CD4-positive, alpha-beta T cell (primary cell): Measurements from ENCODE around the gene PARL. TPM values are rescaled to one million over a fixed set of nuclear protein-coding genes. Genes with fewer than 3 reads are reported as not detected.

Experiments used
- ATAC-seq: fragments of 200-7000 bp; cut with Tn5 transposase; one replicate; pipeline ENCODE4 v1.10.0; 2022; ENCODE audit warnings: mild to moderate bottlenecking; ENCODE audit not compliant: poor library complexity
- CTCF ChIA-PET: fragments of 350-600 bp; sonication (Branson Sonifier 250); formaldehyde crosslinking; loops from one replicate; lab custom pipeline; 2021; ENCODE audit warnings: antibody characterized with exemption, inconsistent platforms; lab: Charles Lee
- POLR2A ChIA-PET: fragments of 350-600 bp; sonication (Branson Sonifier 250); formaldehyde crosslinking; loops from one replicate; lab custom pipeline; 2021; ENCODE audit warnings: antibody characterized with exemption, inconsistent platforms; lab: Charles Lee
- DNase-seq, 14 experiments: peaks; one replicate each; pipeline ENCODE4 v3.0.0-alpha.2; 2013 to 2020; ENCODE audit warnings: mixed read lengths in 2 of 14
- H3K27ac ChIP-seq, 2 donors: one replicate each; pipeline versions ENCODE4 v1.5.1 to v1.7.0; 2013; ENCODE audit warnings: low read length in 2 of 2, low read depth in 1 of 2, mild to moderate bottlenecking in 1 of 2
- H3K27me3 ChIP-seq, 2 experiments: 1 replicate in 1 of 2; 2 replicates in 1 of 2; pipeline versions ENCODE4 v1.6.1 to v1.7.0; 2013; ENCODE audit warnings: low read length in 2 of 2, control low read depth in 1 of 2, mild to moderate bottlenecking in 1 of 2, moderate library complexity in 1 of 2; ENCODE audit not compliant: insufficient read depth in 2 of 2, control insufficient read depth in 1 of 2
- H3K36me3 ChIP-seq: one replicate; pipeline ENCODE4 v1.6.1; 2013; ENCODE audit warnings: low read length, control low read depth; ENCODE audit not compliant: insufficient read depth
- H3K4me1 ChIP-seq: one replicate; pipeline ENCODE4 v1.6.1; 2013; ENCODE audit warnings: low read length, control low read depth; ENCODE audit not compliant: insufficient read depth
- H3K4me3 ChIP-seq: one replicate; pipeline ENCODE4 v1.5.1; 2013; ENCODE audit warnings: mild to moderate bottlenecking, low read length, moderate library complexity
- H3K9me3 ChIP-seq, 2 experiments: 1 replicate in 1 of 2; 2 replicates in 1 of 2; pipeline versions ENCODE4 v1.6.1 to v1.7.0; 2013; ENCODE audit warnings: low read length in 2 of 2, mild to moderate bottlenecking in 2 of 2, control low read depth in 1 of 2, moderate library complexity in 1 of 2; ENCODE audit not compliant: control insufficient read depth in 1 of 2, insufficient read depth in 1 of 2
- H3K27ac Mint-ChIP-seq: one replicate; pipeline ENCODE4 v1.8.0; 2020; ENCODE audit warnings: mixed read lengths
- H3K27me3 Mint-ChIP-seq: one replicate; pipeline ENCODE4 v1.8.0; 2021; ENCODE audit warnings: mixed read lengths
- H3K36me3 Mint-ChIP-seq: one replicate; pipeline ENCODE4 v1.8.0; 2021; ENCODE audit warnings: low read depth, mixed read lengths
- H3K4me1 Mint-ChIP-seq: one replicate; pipeline ENCODE4 v1.8.0; 2021; ENCODE audit warnings: low read depth, mixed read lengths
- H3K4me3 Mint-ChIP-seq: one replicate; pipeline ENCODE4 v1.8.0; 2020; ENCODE audit warnings: mild to moderate bottlenecking, mixed read lengths
- H3K9me3 Mint-ChIP-seq: one replicate; pipeline ENCODE4 v1.8.0; 2020; ENCODE audit warnings: mixed read lengths
- intact Hi-C, 2 experiments: fragments of 100-400 bp; cut with DNase I in 1 of 2; cut with micrococcal nuclease in 1 of 2; formaldehyde crosslinking; loops; one replicate each; pipeline versions ENCODE4 v1.15.1 to v1.9.0; 2023 to 2025; cut with DNase I, micrococcal nuclease
- total RNA-seq, 174 experiments: library from RNA in 2 of 174; stranded (reverse) in 2 of 174; gene quantifications; one replicate each; pipeline ENCODE4 v1.2.3 and lab custom pipeline; 2021 to 2026
- TF ChIP-seq, protein P1 (sequence below): fragments of 200-600 bp; IDR thresholded peaks from one replicate; pipeline ENCODE4 v1.8.0; 2022; ENCODE audit warnings: antibody characterized with exemption, mild to moderate bottlenecking

The PARL gene
- total RNA-seq, 2 experiments from 2014 or later = 36.9 to 40.0 TPM

DNA sequence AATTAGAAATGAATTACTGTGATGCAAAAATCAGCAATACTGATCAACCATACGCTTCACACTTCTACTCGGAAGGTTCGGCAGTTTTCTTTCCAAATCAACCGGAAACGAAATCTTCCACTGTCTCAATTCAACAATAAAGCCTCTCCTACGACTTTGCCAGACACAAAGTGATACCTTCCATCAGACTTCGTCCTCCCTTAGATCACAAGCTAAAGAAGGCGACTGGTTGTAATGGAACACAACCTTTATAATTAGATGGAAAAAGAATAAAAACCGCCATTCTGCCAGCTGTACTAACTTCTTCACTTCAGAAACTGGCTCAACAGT lies 618 bp downstream of the PARL start:
- Mint-ChIP-seq H3K9me3 (no peaks in the 10 kb centered on the region), H3K27me3 (no peaks in the 10 kb centered on the region), H3K4me1 (peaks cover 39% of the 10 kb centered on the region), H3K36me3 (peaks cover 24% of the 10 kb centered on the region), H3K4me3 (peak overlapping the region; percentile 97), H3K27ac (peak overlapping the region; percentile 82)
- ChIA-PET CTCF (interaction anchor here (0.6 to 2.6 kb wide), 21 partner anchors 9 to 456 kb away, joined by 3 to 24 read pairs (median 4); partner anchors contain the start of genes ABCC5, AP2M1, EEF1AKMT4 and EIF2B5), POLR2A (interaction anchor here (0.6 to 2.1 kb wide), 8 partner anchors 12 to 1702 kb away, joined by 3 to 9 read pairs (median 4); partner anchors contain the start of genes EIF2B5, MAP6D1 and SENP2)
- DNase-seq (no peak), ATAC-seq (no peak)
- Histone ChIP-seq H3K27ac (peak overlapping the region; percentile 66), H3K36me3 (no peaks in the 10 kb centered on the region), H3K4me1 (peaks cover 37% of the 10 kb centered on the region), H3K27me3 (no peaks in the 10 kb centered on the region), H3K9me3 (no peaks in the 10 kb centered on the region), H3K4me3 (peak overlapping the region; percentile 97)
- TF ChIP-seq, protein P1, sequence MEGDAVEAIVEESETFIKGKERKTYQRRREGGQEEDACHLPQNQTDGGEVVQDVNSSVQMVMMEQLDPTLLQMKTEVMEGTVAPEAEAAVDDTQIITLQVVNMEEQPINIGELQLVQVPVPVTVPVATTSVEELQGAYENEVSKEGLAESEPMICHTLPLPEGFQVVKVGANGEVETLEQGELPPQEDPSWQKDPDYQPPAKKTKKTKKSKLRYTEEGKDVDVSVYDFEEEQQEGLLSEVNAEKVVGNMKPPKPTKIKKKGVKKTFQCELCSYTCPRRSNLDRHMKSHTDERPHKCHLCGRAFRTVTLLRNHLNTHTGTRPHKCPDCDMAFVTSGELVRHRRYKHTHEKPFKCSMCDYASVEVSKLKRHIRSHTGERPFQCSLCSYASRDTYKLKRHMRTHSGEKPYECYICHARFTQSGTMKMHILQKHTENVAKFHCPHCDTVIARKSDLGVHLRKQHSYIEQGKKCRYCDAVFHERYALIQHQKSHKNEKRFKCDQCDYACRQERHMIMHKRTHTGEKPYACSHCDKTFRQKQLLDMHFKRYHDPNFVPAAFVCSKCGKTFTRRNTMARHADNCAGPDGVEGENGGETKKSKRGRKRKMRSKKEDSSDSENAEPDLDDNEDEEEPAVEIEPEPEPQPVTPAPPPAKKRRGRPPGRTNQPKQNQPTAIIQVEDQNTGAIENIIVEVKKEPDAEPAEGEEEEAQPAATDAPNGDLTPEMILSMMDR = no peak
- intact Hi-C loops = loop anchor here in 1 of 2 experiments (2.0 to 10.0 kb wide), 7 partner anchors 133 to 1701 kb away; partner anchors contain the start of genes ABCC5, ALG3, AP2M1 and EEF1AKMT4

DNA sequence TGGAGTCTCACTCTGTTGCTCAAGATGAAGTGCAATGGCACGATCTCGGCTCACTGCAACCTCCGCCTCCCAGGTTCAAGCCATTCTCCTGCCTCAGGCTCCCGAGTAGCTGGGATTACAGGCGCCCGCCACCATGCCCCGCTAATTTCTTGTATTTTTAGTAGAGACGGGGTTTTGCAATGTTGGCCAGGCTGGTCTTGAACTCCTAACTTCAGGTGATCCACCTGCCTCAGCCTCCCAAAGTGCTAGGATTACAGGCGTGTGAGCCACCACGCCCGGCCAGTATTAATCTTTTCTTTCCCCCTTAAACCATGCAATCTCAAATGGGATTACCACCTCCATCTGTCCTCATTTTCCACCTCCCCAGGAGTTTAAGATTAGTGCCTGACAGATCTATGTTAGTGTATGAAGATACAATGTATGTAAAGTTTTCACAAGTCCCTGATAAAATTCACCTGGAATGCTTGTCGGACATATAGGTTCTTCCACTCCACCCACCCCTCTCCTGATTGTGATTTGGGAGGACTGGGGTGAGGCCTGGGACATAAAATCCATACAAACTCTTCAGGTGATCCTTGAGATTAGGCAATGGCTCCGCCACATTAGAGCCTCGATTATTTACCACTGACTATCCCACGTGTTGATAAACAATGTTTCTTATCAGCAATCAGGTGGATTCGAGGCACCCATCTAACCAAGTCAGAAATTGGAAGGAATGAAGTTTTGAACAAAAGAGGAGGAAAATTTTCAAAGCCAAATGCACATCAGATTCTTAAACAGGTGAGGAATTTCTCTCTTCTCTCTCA lies 1.2 kb downstream of the PARL start:
- H3K27ac Mint-ChIP-seq = peak overlapping the region; percentile 82
- H3K4me1 Mint-ChIP-seq = peaks cover 45% of the 10 kb centered on the region
- H3K4me3 Mint-ChIP-seq = peak overlapping the region; percentile 97
- ATAC-seq = no peak
- intact Hi-C loops = loop anchor here in 1 of 2 experiments (2.0 to 10.0 kb wide), 7 partner anchors 133 to 1701 kb away; partner anchors contain the start of genes ABCC5, ALG3, AP2M1 and EEF1AKMT4
- POLR2A ChIA-PET = interaction anchor here (1.2 to 2.1 kb wide), 4 partner anchors 13 to 251 kb away, joined by 4 to 9 read pairs (median 4); partner anchors contain the start of genes EIF2B5 and MAP6D1
- Histone ChIP-seq H3K36me3 (peaks cover under 1% of the 10 kb centered on the region), H3K27me3 (no peaks in the 10 kb centered on the region), H3K27ac (no peak overlapping the region), H3K9me3 (no peaks in the 10 kb centered on the region), H3K4me3 (peak overlapping the region; percentile 97), H3K4me1 (peaks cover 37% of the 10 kb centered on the region)
- TF ChIP-seq, protein P1 = no peak
- H3K9me3 Mint-ChIP-seq = no peaks in the 10 kb centered on the region
- peaks cover 28% of the 10 kb centered on the region for H3K36me3 Mint-ChIP-seq
- CTCF ChIA-PET = interaction anchor here (1.6 to 2.6 kb wide), 5 partner anchors 13 to 366 kb away, joined by 4 to 24 read pairs (median 6); partner anchors contain the start of genes ABCC5, EEF1AKMT4 and EIF2B5
- no peaks in the 10 kb centered on the region for H3K27me3 Mint-ChIP-seq
- DNase-seq = no peak

DNA sequence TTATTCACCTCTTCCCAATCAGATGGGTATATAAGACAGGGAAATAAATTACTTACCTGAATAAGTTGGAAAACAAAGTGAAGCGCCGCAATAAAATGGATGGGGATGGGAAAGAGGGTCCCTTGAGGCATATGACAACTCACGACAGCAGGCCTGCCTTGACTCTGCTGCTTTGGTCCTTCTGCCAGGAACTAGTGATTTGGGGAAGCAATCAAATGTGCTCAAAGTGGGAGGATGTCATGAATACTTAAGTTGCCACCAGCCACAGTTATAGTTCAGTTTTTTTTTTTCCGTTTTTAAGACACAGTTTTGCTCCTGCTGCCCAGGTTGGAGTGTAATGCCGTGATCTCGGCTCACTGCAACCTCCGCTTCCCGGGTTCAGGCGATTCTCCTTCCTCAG lies 4.6 kb downstream of the PARL start:
- peaks cover 11% of the 10 kb centered on the region for H3K36me3 ChIP-seq
- H3K27me3 ChIP-seq = no peaks in the 10 kb centered on the region
- H3K9me3 Mint-ChIP-seq = no peaks in the 10 kb centered on the region
- ATAC-seq (no peak), DNase-seq (no peak)
- ChIA-PET CTCF (no interaction called here), POLR2A (no interaction called here)
- H3K4me3 ChIP-seq = no peak overlapping the region
- H3K4me1 Mint-ChIP-seq = peaks cover 66% of the 10 kb centered on the region
- no peak overlapping the region for H3K27ac Mint-ChIP-seq
- no peaks in the 10 kb centered on the region for H3K9me3 ChIP-seq
- TF ChIP-seq, protein P1 = no peak
- H3K4me3 Mint-ChIP-seq = no peak overlapping the region
- peaks cover 37% of the 10 kb centered on the region for H3K4me1 ChIP-seq
- peaks cover 49% of the 10 kb centered on the region for H3K36me3 Mint-ChIP-seq
- no peaks in the 10 kb centered on the region for H3K27me3 Mint-ChIP-seq
- no peak overlapping the region for H3K27ac ChIP-seq
- intact Hi-C loops = loop anchor here in 1 of 2 experiments (5.0 to 10.0 kb wide), 5 partner anchors 245 to 1705 kb away; partner anchors contain the start of genes AP2M1, EIF2B5, KLHL24 and SENP2
